Pons (tissue), 1 donor: ENCODE measurements around the gene RBKS.
"Not testable (repeated sequence)": the region's sequence is repeated elsewhere in the genome, so short reads cannot be mapped to it uniquely, and the experiment has no call there.

ENCODE experiments used
- DNase-seq: peaks from one replicate; pipeline ENCODE4 v3.0.0-alpha.2; 2016; ENCODE audit warnings: low spot score

The RBKS gene

DNA sequence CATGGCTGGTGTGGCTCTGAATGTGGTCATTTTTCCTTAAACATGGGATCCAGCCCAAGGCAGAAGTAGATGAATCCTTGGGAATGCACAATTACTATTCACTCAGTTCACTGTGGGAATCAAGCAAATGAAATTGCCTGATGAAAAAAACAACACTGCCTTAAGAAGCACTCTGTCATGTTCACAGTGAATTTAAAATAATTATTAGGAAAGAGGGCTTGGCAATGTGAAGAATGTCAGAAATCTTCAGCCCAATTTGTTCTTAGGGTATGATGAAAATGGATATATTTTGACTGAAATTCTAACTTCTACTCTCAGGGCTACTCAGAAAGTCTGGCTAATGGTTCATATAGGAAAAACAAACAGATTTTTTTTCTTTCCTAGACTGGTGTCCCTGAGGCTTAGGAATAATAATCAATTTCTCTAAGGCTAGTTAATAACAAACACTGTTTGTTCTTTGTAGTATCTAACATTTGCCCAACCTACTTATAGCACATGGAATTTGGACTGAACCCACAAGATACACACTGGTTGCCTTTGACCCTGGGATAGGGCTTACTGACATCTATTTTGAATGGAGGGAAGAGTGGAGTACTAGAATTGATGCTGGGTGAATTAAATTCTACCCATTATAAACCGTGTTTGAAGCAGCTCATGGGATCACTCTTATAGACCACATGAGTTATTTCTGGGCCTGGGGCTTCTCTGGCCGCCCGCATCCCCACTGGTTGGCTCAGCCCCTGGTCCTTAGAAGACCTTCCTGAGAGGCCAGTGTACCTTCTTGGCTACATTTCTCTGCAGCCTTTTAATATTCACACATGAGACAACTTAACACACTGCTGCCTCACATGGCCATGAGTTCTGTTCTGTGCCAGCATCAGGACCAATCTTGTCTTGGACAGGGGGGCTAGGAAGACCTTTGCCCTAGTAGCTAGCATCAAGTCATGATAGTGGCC is 127.0 kb downstream of the RBKS start:
- no peak for DNase-seq

DNA sequence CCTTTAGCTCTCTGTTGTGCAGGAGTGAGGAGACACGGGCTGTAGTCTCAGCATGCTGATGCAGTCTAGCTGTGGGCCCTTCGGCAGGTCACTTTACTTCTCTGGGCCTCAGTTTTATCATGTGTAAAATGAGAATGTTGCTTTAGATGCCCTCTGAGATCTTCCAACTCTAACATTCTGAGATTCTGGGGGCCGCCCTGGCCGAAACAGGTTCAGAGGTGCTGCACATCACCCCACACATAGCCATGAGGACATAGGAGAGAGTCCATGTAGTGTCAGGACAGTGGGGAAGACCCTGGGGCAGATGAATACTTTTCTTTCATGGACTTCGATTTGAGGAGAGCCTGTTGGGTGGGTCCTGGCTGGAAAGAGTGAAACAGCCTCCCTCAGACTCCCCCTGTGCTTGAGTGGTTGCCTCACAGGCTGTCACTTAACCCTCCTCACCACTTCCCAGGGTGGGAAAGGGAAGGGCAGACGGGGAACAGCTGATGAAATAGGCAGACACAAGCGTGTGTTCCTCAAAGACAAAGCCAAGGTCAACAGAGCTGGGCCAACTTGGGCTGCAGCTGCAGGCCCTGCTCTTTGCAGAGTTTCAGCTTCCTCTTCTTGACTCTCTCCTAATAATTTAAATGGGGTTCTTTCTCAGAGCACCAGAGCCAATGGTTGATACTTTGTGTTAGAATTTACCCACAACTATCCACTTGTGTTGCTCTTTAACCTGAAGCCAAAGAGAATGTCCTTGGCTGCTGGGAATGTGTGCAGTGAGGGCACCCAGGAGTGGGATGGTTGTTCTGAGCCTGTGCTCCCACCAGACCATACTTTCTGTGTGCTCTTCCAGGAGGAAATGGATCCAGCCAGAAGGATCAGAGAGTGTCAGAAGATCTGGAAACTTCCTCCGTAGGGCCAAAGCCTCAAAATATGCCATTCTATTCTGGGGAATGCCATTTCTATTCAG is 133.4 kb downstream of the RBKS start:
- no peak for DNase-seq

DNA sequence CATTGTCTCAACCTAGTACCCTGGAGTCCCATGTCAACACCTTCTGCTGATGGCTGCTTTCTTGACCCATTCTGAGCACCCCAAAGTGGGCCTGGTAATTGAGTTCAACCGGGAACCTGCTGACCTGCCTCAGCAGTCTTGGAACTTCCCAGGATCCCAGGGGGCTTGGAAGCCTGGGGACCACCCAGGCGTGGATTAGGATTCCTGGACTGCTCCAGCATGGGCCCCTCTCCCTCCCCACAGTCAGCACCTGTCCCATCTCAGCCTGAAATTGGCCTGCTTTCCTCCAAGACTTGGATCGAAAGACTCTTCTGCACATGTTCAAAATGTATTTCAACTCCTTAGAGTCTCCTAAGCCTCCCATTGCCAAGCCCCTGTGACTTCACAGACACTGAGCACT is 134.1 kb downstream of the RBKS start:
- DNase-seq: no peak

DNA sequence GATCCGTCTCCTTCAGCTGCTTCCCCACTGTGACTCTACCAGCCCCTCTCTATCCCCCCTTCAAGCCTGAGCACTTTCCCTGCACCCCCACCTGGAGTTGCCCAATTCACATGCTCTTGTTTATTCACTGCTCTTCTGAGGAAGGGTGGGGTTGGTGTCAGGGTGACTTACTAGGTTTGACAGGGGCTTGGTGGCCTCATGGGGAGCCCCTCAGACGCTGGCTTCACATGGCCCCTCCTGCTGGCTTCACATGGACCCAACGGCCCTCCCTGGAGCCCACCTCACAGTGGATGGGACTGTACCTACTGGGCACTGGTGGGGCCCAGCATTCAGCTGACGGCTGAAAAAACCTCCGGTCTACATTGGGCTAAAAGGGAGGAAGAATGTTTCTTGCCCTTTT is 135.4 kb downstream of the RBKS start:
- DNase-seq: no peak

DNA sequence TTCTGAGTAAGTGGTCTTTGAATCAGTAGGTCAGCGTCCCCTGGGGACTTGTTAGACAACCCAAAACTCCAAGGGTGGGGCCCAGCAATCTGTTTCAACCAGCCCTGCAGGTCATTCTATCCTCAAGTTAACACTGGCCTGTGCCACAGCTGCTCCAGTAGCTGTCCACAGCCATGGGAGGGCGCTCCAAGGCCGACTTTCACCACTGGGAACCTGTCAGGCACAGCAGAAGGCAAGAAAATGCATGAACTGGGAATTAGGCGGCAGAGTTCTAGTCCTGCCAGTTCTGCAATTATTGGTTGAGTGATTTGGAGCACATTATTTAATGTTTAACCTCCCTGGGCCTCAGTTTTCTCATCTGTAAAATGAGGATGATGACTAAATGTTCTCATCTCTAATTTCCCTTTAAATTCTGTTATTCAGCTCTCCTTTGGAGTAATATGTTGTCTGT is 136.0 kb downstream of the RBKS start:
- peak; percentile 44 for DNase-seq

DNA sequence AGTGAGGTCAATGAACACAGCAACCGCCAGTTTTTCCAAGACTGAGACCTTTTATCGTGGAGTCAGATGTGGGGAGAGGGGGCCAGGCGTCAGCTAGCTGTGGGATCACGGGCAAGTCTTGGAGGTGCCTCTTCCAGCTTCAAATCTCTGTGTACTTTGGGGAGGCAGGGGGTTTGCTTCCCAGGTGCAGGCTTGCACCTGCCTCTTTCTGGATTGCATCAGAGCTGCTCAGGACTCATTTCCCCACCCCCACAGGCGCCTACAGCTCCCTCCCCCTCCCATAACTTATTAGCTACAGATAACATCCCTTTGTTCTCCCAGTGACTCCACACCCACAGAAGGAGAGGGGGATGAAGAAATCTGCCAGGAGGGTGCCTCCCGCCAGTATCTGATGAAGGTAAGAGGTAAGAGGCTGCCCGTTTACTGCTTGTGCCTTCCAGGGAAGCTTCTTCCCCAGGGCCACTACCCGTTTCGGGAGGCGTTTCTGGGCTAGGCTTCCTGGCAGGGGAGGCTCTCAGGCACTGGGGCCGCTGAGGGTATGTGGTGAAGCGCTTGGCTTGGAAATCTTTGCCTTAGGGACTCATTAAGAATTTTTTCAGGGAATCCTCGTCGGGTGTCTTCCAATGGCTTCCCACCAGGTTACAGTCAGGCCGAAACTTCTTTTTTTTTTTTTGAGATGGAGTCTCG is 137.5 kb downstream of the RBKS start:
- DNase-seq: no peak

DNA sequence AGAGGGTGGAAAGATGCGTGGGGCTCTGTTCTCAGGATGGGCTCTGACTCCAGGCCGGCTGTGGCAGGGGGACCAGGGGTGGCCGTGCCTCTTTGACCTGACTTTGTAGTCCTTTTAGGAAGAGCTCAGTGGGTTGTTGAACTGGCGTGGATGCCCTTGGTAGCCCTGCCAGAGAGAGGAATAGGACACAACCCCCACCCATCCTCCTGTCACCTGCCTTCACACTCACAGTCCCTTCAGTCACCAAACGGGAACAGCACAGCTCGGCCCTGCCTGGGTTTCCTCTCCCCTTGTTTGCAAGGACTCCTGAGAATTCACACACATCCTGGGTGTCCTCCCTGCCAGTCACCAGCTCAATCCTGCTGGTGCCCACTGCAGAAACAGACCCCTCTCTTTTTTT is 138.8 kb downstream of the RBKS start:
- DNase-seq: no peak

DNA sequence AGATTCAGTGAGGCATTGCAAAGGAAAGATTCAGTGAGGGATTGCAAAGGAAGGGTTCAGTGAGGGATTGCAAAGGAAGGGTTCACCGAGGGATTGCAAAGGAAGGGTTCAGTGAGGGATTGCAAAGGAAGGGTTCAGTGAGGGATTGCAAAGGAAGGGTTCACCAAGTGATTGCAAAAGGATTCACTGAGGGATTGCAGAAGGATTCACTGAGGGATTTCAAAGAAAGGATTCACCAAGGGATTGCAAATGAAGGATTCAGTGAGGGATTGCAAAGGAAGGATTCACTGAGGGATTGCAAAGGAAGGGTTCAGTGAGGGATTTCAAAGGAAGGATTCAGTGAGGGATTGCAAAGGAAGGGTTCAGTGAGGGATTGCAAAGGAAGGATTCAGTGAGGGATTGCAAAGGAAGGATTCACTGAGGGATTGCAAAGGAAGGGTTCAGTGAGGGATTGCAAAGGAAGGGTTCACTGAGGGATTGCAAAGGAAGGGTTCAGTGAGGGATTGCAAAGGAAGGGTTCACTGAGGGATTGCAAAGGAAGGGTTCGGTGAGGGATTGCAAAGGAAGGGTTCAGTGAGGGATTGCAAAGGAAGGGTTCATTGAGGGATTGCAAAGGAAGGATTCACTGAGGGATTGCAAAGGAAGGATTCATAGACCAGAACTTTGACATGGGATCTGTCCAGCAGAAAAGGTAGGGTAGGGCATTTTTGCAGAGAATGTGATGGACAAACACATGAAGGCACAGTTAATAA is 141.2 kb downstream of the RBKS start:
- not testable (repeated sequence) for DNase-seq

DNA sequence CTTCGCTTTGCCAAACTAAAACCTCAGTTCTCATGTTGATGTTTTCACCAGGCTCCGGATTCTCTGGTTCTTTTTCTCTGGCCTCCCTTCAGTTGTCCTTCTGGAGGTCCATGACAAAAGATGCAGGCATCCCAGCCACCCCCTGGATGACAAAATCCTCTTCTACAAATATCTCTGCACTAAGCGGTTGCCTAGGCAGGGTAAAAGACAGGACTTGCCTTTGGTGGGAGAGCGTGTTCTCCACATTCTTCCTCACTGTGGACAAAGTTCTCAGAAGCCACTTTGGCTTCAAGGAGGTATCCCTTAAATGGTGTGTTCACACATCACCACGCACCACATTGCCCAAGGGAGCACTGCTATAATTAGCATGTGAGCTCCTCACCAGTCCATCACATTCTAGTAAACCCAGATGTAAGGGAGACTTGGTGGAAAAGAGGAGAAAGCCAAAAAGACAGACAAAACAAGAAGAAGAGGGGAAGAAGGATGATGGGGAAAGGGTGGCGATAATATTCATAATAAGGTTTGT is 142.3 kb downstream of the RBKS start:
- DNase-seq: no peak

DNA sequence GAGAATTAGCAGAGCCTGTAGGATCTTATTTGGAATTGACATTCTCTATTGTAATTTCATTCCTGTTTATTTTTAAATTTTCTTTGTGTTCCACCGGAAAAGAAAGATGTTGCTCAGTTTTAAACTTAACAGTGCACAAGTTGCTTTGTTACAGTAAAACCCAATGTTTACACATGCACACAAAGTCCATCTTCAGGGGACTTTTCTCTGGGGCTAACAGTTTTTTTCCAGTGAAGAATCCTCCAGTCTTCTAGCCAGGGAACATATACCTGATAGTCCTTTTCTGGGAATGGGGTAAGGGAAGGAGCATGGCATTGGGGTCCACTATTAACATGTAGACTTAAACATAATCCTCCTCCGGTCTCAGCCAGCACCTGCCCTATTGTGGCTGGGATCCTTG is 143.9 kb downstream of the RBKS start:
- DNase-seq: no peak

DNA sequence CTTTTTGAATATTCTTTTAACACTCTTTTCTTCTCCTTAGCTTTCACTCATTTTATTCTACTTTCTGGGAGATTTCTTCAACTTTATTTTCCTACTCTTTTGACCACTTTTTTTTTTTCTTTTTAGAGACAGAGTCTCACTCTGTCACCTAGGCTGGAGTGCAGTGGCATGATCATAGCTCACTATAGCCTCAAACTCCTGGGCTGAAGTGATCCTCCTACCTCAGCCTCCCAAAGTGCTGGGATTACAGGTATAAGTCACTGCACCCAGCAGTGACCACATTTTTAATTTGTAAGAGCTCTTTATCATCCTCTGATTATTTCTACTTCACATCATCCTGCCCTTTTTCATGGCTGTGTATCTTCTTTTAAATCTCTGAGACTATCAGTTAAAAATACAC is 144.7 kb downstream of the RBKS start:
- DNase-seq: not testable (repeated sequence)

DNA sequence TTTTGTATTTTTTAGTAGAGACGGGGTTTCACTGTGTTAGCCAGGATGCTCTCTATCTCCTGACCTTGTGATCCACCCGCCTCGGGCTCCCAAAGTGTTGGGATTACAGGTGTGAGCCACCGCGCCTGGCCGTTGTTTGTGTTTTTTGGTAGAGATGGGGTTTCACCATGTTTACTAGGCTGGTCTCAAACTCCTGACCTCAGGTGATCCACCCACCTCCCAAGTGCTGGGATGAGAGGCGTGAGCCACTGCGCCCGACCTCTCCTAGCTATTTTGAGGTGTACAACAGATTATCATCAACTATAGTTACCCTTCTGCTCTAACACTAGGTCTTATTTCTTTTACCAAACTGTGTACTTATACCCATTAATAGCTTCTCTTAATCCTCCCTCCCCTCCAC is 147.6 kb downstream of the RBKS start:
- no peak for DNase-seq

DNA sequence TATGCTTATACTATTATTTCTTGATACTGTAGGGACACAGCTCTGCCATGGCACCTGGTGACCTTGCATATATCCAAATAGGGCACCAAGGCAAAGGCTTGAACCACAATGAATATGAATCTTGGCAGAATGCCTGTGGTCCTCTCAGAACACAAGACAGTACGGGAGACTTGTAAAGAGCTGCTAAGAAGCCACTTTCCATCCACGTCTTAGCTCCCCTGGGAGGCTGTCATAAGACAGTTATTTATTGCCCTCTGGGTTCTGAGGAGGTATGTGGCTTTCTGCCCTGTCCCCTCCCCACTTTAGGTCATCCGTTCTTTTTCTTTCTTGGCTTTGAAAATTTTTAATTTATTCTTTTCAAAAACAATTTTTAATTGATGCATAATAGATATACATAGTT is 148.5 kb downstream of the RBKS start:
- DNase-seq: no peak

DNA sequence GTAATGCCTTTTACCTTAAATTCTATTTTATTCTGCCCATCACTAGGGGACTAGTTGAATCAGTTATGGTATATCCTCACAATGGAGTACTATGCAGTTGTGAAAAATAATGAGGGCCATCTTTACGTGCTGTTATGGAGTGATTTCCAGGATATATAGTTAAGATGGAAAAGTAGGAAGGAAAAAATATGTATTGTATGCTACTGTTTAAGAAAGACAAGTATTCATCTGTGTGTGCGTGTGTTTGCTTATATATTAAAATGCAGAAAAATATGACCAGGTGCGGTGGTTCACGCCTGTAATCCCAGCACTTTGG is 151.2 kb downstream of the RBKS start:
- DNase-seq: no peak

DNA sequence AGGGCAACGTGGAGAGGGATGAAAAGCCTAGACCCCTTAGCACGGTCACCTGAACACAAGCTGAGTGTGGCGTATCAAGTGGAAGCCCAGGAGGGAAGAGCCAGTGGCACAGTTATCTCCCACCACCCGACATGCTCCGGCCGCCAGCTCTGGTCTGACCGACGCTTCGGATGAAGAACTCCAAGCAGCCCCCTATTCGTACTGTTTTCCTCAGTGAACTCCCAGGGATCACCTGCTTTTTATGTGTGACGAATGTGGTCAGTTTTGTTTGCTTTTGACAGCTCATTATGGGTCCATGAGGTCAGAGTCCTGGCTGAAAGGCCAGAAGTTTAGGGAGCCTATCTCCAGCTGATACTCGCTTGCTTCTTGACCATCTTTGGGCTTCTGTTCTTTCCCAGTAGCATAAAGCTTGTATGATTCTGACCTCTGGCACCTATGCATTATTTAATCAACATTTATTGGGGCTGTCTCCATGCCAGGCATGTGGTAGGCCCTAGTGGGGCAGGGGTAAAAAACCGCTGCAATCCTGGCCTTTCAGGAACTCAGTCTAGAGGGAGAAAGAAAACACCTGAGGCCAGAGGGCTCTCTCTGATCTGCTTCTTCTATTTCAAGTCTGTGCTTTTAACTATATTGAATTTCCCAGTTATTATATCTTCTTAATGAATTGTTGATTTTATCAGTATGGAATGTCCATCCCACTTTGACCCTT is 151.7 kb downstream of the RBKS start:
- no peak for DNase-seq

DNA sequence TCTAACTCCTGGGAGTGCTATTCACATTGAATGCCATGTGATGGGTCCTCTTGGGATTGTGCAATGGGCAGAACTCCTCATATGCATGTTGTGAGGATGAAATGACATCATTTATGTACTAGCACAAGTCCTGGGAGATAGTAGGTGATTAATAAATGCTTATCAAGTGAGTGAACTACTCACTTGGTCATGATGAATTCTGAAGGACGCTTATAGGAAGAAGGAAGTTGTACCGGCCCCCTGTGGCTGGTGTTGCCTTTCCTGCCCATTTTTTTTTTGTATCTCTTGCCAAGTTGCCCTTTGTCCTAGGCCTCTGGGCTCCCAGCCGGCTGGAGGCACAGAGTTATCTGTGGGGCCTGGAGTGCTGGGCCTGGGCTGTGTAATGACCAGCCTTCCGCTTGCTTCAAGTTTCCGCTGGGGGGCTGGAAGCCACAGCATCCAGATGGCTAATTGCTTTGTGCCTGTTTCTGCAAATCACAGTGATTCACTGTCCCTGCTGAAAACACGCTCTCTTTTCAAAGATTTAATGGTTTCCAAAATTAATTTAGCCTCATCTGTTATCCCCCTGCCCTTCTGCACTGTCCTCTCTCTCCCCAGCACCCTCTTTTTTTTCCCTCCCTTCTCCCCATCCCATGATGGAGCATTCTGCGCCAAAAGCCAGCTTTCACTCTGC is 152.4 kb downstream of the RBKS start:
- no peak for DNase-seq

DNA sequence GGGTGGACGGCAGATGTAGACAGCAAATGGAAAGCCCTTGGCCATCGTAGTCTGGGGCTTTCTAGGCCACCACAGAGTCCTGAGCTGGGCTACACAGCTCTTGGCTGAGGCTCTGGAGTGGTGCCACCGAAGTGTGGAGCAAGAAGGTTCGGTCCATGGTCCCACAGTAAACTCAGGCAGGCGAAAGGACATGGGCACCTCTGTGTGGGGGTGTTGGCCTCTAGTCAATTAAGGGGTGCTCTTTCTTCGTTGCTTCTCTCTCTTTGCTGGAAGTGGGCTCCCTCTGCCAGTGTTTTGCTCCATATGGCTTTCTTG is 153.3 kb downstream of the RBKS start:
- no peak for DNase-seq

DNA sequence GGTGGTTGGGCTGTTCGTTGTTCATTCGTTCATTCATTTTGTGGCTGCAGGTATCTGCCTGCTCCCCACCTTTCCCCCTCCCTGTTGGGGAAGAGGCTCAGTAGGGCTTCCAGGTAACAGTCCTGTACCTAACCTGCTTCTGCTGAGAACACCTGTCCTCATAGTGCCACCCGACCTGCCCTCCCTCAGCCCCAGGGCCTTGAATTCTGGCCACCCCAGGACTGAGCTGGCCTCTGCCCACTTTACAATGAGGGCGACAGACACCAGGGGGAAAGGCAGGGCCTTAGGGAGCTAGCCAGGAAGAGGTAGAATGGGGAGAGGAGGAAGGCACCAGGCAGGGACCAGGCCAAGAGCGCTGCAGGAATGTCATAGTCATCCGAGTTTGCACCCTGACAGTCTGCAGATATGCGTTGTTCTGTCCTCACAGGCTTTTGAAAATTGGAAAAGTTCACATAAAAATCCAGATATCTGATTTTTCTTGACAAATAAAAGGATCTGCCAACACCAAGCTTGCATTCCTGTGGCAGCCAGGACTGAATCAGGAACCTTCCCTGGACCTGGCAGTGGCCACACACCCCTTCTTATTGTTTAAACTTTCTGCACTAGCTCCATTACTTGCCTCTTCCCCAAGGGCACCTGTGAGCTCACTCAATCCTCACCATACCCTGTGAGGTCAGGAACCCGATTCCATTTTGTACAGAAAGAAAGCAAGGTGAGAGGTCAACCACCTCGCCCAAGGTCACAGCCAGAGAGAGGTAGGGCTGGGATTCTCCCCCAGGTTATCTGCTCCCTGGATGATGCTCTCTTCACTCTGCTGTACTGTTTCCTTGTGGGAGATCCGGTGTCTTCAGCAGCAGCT is 153.9 kb downstream of the RBKS start:
- no peak for DNase-seq

DNA sequence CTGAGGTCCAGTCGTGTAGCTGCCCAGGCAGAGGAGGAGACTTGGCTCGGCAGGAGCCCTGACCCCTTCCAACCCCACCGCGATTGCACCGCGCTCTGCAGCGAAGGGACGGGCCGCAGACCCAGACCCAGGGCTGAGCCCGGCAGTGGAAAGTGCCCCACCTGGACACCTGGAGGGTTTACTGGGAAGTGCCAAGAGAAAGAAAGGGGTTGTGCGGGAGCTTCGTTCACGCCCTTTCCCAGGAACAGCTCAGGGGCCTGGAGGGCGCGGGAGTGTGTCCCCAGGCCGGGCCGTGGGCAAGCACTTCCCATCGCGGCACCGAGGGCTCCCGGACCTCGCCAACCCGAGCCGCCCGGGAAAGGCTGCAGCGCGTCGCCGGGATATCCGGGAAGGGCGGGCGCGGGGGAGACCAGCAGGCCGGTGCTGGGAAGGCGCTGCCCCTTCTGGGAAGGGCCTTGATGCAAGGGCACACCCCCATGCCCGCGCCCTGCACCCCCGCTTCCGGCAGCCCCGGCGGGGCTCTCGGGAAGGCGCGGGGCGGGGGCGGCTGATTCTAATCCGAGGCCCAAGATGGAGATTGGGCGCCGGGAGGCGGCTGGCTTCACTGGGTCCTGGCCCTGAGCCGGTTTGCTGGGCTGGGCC is 154.8 kb downstream of the RBKS start:
- DNase-seq: no peak
